SKM-1 (cell line): ENCODE results near the gene MYCL.

ENCODE experiments used
- DNase-seq: peaks from one replicate; lab custom pipeline; 2025; ENCODE audit not compliant: unreplicated experiment; lab: John Stamatoyannopoulos, UW

Gene MYCL

DNA sequence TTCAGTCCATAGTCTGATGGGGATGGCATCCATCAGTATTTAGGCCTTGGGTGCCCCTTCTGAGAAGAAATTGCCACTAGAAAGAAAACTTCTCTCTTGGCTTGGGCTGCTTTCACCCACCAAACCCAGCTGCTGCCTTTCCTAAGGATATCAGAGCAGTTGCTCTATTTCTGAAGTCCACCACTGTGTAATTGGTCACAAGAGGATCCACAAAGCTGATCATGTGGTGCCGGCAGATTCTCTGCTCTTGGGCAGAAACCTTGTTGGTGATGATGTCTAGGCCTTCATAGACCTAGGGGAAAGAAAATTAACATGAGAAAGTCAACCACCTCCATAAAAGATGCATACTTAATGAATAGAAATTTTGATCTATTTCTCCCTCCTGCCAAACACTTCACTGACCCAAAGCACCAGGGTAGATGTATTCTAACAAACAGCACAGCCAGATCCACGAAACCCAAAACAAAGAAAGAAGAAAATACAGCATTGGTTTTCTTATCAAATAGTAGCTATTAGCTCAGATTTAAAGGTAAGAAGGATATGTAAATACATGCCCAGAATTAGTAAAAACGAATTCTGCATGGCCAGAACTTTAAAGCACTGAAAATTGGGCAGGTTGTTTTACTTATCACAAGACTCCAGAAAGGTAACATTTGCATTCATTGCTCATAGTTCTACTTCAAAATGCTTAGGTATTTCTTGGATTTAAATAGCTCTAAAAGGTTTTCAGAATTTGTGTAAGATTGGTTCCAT is 44.4 kb downstream of the MYCL start:
- DNase-seq = no peak

DNA sequence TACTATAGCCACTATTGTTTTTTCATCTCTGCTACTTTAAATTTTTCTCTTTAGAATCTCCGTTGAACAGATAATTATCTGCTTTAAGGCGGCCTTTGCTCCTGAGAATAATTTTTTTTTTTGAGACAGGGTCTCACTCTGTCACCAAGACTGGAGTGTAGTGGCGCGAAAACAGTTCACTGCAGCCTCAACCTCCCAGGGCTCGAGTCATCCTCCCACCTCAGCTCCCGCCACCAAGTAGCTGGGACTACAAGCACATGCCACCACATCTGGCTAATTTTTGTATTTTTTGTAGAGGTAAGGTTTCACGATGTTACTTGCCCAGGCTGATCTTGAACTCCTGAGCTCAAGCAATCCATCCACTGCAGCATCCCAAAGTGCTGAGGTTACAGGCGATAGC is 47.0 kb downstream of the MYCL start:
- DNase-seq = no peak

GRCh38 chr1:39854314-39854713 is 47.4 kb downstream of the MYCL start:
- no peak for DNase-seq

DNA sequence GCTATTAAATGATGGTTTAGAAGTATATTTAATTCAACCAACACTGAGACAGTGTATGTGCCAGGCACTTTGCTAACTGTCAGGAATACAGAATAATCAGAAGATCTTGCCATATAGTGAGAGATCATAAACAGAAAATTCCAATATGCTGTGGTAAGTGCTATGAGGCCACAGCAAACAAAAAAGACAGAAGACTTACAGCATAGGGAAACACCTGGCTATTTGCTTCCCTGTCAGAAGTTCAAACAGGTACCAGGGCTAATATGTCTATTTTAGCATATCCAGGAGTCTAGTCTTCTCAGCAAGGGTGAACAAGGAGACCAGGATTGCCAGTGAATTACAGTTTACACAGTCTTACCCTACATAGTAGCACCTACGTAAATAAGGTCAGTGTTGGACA is 48.8 kb downstream of the MYCL start:
- no peak for DNase-seq

DNA sequence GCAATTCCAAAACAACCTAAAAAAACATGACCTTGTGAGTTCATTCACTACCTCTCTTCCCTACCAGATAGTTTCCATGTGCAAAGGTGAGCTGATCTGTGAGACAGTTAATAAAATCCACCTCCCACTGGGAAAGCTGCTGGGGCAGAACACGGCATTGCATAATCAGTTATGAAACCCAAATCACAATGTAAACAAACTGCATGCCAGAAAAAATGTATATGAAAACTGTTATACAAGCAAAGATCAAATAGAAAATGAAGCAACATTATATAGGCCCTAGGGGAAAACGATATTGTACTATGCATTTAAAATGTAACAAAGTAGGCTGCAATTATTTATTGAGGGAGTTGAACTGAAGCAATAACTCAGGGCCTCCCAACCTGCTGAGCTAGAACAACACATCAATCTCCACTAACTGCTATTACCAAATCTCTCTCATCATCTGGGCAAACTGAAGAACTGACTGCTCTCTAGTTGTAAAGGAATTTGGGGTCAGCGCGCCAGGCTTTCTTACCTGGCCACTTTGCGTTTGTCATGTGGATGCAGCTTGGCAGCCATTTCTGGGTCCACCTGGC is 49.4 kb downstream of the MYCL start:
- no peak for DNase-seq

GRCh38 chr1:39850606-39851216 is 51.0 kb downstream of the MYCL start:
- no peak for DNase-seq

DNA sequence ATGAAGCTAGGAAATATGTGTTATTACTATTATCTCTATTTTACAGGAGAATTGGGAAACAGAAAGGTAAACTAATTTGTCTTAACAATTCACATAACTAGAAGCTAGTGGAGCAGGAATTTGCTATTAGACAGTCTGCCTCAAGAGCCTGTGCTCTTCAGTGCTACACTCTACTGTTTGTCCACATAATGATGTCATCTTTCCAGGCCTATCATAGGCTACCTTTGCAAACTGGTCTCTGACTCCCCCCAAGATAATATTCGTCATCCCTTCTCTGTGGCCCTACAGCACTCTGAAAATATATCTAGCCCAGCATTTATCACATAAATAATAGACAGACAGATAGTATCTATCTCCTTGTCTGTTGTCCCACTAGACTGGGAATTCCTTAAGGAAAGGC is 52.5 kb downstream of the MYCL start:
- DNase-seq = no peak

- DNase-seq = no peak
Measured at GRCh38 chr1:39847940-39848339, 53.8 kb downstream of the MYCL start.

- DNase-seq = no peak
Measured at GRCh38 chr1:39846796-39847195, 54.9 kb downstream of the MYCL start.

DNA sequence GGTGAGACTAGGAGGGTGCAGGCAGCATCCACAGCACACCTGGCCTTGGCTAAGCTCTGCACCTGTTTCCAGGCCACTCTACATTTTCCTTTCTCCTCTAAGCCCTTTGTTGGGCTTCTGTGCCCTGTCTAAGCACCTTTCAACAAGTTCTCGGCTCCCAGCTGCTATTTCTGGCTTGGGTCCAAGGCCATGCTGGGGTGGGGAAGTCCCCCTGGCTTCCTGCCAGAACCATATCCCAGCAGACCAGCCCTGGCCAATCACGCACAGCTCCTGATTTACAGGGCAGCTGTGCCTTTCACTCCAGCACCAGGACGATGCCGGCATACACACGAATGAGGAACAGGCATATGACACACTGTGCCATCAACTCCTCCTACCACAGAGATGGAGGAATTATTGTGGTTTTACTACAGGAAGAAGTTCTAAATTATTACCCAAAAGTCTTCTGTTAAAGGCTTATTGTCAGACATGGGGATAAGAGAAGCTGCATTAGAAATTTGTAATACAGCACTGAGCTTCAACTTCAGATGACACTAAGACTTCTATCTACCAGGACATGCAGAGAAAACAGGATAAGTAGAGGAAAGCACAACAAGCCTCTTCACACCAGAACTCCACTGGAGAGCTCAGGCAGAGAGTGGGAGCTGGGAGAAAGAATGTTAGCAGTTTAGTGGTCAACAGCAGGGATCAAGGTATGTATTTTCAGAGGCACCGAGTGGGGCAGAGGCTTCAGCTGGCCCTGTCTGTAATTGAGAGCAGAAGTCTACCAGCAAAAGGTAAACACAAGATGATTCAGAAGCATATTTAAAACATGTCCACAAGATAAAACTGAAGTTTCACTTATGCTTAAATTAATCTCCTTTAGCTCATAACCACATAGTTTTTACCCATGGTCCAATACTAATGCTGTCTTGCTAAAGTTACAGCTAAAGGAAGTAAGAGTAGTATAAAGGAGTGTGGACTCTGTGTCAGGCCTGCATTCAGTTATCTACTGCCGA is 55.8 kb downstream of the MYCL start:
- peak; percentile 76 for DNase-seq
